ENCODE data around the gene AHNAK.
"Not testable (repeated sequence)": the region's sequence is repeated elsewhere in the genome, so short reads cannot be mapped to it uniquely, and the experiment has no call there.

AHNAK gene

DNA sequence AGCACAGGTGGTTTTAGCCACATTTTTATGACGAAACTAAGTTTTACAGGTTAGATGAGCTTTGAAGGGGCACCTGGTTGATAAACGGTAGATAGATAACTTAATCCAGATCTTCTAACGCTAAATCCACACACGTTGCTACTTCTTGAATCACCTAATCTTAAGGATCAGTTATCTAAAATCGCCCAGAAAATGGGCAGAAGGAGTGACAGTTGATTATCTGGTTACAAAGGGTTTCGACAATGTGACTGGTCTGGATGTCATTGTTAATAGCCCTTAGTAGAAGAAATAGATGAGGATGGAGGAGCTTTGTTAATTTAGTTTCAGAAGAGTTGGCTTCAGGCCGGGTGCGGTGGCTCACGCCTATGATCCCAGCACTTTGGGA is 84.1 kb downstream of the AHNAK start:
- no peak for DNase-seq (ENCODE audit: low read depth in 2 of 2)

DNA sequence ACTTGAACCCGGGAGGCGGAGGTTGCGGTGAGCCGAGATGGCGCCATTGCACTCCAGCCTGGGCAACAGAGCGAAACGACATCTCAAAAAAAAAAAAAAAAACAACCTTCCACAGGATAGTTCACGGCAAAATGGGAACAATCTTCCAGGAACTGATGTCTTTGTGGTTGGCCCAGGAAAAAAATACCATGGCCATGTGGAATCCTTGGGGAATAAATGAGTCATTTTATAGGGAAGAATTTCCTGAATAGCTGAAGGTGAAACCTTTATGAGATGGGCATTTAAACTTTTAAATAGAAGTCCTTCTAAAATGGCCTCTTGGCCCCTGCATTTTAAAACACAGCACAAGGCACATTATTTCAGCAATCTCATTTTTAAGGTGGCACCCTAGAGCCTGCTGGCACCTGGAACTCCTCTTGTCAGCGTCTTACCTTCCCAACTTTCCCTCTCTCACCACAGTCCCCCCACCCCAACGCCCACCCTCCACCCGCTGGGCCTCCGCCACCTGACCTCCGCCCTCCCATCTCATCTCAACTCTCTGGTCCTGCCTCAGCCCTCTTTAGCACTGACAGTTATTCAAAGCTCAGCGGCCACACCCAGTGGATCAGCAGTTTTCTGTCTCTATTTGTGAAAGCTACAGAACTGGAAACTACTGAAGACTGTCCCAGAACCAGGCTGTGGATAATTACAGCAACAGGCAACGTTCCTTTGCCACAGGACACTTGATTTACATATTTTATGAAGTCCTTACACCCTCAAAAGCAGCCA is 84.7 kb downstream of the AHNAK start:
- DNase-seq (ENCODE audit: low read depth in 2 of 2): no peak

- DNase-seq (ENCODE audit: low read depth in 2 of 2): no peak
Measured at GRCh38 chr11:62459080-62459479, 87.5 kb downstream of the AHNAK start.

DNA sequence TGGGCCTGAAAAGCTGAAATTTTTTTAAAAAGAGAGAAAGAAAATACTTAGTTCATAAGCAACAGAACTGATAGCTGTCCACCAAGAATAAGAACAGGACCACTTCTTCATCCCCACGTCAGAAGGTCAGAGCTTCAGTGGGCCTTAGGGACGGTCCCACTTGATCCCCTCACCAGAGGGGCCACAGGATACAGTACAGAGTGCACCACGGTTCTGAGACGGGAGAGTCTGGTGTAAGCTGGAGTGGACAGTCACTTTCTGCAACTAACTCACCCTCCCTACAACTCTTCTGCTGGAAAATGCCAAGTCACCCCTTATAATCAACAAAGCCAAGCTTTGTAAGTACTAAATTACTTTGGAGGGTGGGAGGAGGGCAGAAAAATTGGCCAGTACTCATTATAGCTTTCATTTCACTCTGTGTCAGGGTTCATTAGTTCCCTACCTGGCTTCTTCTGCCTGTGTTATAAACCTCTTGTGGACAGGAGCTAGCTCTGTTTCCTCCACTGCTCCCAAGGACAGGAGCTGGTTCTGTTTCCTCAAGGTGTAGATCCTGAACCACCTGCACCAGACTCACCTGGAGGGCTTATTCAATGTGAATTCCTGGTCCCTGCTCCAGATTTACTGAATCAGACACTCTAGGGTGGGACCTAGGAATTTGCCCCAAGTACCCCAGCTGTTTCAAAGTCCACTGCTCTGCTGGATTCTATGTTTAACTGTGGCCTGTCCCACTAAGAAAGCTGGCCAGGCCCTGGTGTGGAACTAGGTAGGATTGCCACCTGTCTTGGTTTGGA is 88.2 kb downstream of the AHNAK start:
- no peak for DNase-seq (ENCODE audit: low read depth in 2 of 2)

GRCh38 chr11:62457478-62457877 is 89.1 kb downstream of the AHNAK start:
- DNase-seq (ENCODE audit: low read depth in 2 of 2): no peak

DNA sequence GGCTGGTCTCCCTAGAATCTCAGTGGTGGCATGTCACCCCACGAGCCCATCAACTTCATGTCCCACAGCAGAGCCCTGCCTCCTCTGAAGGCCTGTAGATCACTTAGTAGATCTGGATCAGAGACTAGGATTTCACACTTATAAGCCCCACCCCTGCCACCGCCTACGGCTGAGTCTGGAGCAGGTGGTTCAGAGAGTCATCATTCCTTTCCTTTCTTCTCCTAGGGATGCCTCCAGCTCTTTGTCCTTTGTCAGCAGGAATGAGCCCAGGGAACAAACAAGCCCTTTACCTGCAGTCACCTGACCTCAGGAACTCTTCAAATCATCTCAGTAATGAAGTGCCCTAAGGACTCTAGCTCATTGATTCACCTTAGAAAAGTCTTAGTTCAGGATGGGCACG is 90.0 kb downstream of the AHNAK start:
- DNase-seq (ENCODE audit: low read depth in 2 of 2): no peak

GRCh38 chr11:62452839-62453468 is 93.7 kb downstream of the AHNAK start:
- no peak for DNase-seq (ENCODE audit: low read depth in 2 of 2)

GRCh38 chr11:62452261-62452660 is 94.3 kb downstream of the AHNAK start:
- no peak for DNase-seq (ENCODE audit: low read depth in 2 of 2)

DNA sequence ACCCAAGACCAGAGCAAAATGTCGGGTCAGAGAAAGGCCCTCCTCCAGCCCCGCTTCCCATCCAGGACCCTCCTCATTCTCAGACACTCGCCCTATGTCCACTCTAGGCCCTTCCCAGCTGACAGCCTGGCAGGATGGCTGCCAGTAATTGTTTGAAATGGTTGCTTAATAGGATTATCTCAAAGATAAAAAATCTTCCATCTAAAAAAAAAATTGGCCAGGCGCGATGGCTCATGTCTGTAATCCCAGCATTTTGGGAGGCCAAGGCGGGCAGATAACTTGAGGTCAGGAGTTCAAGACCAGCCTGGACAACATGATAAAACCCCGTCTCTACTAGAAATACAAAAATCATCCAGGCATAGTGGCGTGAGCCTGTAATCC is 95.4 kb downstream of the AHNAK start:
- no peak for DNase-seq (ENCODE audit: low read depth in 2 of 2)

DNA sequence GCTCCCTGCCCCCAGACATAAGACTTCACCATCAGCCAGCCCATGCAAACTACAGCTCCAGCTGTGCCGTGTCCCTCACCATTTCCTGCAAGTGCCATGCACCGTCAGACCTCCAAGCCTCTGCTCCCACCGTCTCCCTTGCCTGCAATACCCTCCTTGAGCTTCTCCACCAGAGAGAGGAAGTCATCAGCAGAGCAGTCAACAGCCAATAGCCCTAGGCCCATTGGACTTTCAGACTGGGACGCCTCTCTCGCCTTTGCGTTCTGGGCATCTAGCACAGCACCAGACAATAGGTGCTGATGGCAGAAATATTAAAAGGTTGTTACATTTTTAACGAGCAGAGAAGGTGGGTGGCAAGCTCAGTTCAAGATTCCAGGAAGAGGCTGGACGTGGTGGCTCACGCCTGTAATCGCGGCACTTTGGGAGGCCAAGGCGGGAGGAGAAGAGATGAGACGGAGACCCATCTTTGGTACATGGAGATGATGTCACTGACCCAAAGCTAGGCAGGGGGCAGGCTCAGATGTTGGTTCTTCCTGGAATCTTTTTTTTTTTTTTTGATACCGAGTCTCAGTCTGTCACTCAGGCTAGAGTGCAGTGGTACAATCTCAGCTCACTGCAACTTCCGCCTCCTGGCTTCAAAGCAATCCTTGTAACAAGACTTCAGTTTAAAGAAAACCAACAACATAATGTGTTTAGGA is 95.9 kb downstream of the AHNAK start:
- no peak for DNase-seq (ENCODE audit: low read depth in 2 of 2)

- DNase-seq (ENCODE audit: low read depth in 2 of 2): not testable (repeated sequence)
Measured at GRCh38 chr11:62449912-62450311, 96.7 kb downstream of the AHNAK start.

- DNase-seq (ENCODE audit: low read depth in 2 of 2): no peak
Measured at GRCh38 chr11:62449451-62449851, 97.2 kb downstream of the AHNAK start.

DNA sequence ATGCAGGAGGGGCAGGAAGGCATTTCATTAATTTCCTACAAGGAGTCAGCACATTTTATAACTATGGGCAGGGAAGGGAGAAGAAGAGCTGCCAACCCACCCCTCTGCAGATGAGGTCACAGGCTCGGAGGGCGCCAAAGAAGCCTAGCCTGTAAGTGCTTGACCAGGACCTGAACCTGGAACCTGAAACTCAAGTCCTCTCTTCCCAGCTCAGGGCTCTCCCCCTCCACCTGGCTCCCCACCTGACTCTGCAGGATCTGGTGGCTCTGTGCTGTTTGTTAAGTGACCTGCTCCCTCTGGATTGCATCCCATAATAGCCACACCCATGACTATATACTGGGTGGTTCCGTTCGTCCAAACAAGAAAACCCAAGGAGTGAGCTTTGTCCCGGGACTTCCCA is 100.5 kb downstream of the AHNAK start:
- DNase-seq (ENCODE audit: low read depth in 2 of 2): no peak

- no peak for DNase-seq (ENCODE audit: low read depth in 2 of 2)
Measured at GRCh38 chr11:62445314-62445740, 101.3 kb downstream of the AHNAK start.

GRCh38 chr11:62444835-62445234 is 101.8 kb downstream of the AHNAK start:
- no peak for DNase-seq (ENCODE audit: low read depth in 2 of 2)

GRCh38 chr11:62444236-62444833 is 102.3 kb downstream of the AHNAK start:
- DNase-seq (ENCODE audit: low read depth in 2 of 2): no peak

- DNase-seq (ENCODE audit: low read depth in 2 of 2): no peak
Measured at GRCh38 chr11:62443390-62444235, 103.0 kb downstream of the AHNAK start.

DNA sequence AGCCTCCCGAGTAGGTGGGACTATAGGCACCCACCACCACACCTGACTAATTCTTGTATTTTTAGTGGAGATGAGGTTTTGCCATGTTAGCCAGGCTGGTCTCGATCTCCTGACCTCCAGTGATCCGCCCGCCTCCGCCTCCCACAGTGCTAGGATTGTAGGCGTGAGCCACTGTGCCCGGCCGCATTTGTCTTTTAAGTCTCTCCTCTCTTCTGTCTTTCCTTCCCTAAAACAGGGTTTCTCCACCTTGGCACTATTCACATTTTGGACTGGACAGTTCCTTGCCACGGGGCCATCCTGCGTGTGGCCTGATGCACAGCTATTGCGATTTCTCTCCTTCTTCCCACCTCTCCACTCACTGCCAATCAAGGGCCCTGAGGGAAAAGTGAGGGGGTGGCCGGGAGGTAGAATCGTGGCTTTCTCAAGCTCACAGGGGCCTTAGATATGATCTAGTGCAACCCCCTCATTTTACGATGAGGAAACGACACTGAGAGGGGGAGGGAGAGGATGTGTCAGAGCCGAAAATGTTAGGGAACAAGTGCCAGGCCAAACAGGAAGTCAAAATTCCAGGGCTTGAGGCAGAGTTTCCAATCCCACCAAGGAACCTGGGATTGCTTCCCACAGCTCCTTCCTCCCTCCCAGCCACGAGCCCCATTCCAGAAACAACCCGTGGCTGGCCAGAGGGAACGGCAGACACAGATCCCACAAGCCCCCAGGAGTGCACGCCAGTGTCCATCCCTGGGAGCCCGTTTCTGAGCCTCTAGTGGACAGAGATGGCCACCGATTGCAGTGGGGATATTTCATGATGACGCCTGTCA is 106.6 kb downstream of the AHNAK start:
- no peak for DNase-seq (ENCODE audit: low read depth in 2 of 2)

DNA sequence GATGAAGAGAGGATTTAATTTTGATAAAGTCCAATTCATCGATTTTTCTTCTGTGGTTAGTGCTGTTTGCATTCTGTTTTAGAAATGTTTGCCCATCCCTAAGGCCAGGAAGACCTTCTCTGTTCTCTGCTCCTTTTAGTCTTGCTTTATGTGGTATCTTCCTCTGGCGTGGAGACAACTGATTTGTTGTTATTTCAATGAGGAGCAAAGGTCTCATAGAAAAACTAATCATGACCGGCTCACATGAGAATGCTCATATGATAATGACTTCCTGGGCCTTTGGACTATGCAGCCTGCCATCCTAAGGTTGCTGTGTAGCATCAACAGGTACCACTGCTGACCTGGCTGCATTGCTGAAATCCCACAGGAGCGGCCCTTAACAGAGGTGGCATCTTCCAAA is 108.0 kb downstream of the AHNAK start:
- no peak for DNase-seq (ENCODE audit: low read depth in 2 of 2)

GRCh38 chr11:62437616-62438015 is 109.0 kb downstream of the AHNAK start:
- no peak for DNase-seq (ENCODE audit: low read depth in 2 of 2)
